Fibroblast of the aortic adventitia (primary cell): ENCODE measurements around the gene CAMK1D. TPM values are rescaled to one million over a fixed set of nuclear protein-coding genes. Genes with fewer than 3 reads are reported as not detected.

Experiments used
- DNase-seq: peaks from one replicate; pipeline ENCODE4 v3.0.0-alpha.2; 2010; ENCODE audit warnings: low read depth
- H3K4me3 ChIP-seq: 2 replicates; pipeline ENCODE4 v1.5.1; 2011; ENCODE audit warnings: low read depth, mild to moderate bottlenecking, control low read depth, low read length, moderate library complexity
- CTCF ChIP-seq: IDR thresholded peaks from 2 replicates; pipeline ENCODE4 v1.5.1; 2011; ENCODE audit warnings: mild to moderate bottlenecking, low read length, control low read depth, inconsistent platforms; ENCODE audit not compliant: insufficient read depth
- total RNA-seq: library from RNA; depleted of rRNA; stranded (reverse); fragments of >200 nt; gene quantifications from 2 replicates; pipeline ENCODE4 v1.2.3, GENCODE V29; 2012; ENCODE audit warnings: low replicate concordance

The CAMK1D gene
- total RNA-seq, 1 donor: 9.8 TPM

GRCh38 chr10:12590675-12591659 lies 241.6 kb downstream of the CAMK1D start:
- DNase-seq: no peak
- no peak overlapping the region for H3K4me3 ChIP-seq
- no peak for TF ChIP-seq CTCF

GRCh38 chr10:12592967-12593366 lies 243.6 kb downstream of the CAMK1D start:
- no peak for DNase-seq
- no peak overlapping the region for H3K4me3 ChIP-seq
- no peak for TF ChIP-seq CTCF

- H3K4me3 ChIP-seq: no peak overlapping the region
- no peak for DNase-seq
- no peak for TF ChIP-seq CTCF
Observed at GRCh38 chr10:12594448-12594944, 245.1 kb downstream of the CAMK1D start.

GRCh38 chr10:12595936-12596576 lies 246.7 kb downstream of the CAMK1D start:
- no peak overlapping the region for H3K4me3 ChIP-seq
- DNase-seq: no peak
- no peak for TF ChIP-seq CTCF

GRCh38 chr10:12597176-12597575 lies 247.8 kb downstream of the CAMK1D start:
- H3K4me3 ChIP-seq: no peak overlapping the region
- no peak for TF ChIP-seq CTCF
- no peak for DNase-seq

- TF ChIP-seq CTCF: no peak
- no peak overlapping the region for H3K4me3 ChIP-seq
- DNase-seq: no peak
Observed at GRCh38 chr10:12597788-12598765, 248.7 kb downstream of the CAMK1D start.
